ENCODE results near the gene DOCK1.

The DOCK1 gene

GRCh38 chr10:127415116-127415515 lies 509.9 kb downstream of the DOCK1 start:
- no peak for FAIRE-seq

- no peak for FAIRE-seq
Measured at GRCh38 chr10:127415901-127416581, 510.8 kb downstream of the DOCK1 start.

GRCh38 chr10:127417031-127417430 lies 511.8 kb downstream of the DOCK1 start:
- no peak for FAIRE-seq

- FAIRE-seq: no peak
Measured at GRCh38 chr10:127417686-127418401, 512.6 kb downstream of the DOCK1 start.

- no peak for FAIRE-seq
Measured at GRCh38 chr10:127418536-127419168, 513.4 kb downstream of the DOCK1 start.

DNA sequence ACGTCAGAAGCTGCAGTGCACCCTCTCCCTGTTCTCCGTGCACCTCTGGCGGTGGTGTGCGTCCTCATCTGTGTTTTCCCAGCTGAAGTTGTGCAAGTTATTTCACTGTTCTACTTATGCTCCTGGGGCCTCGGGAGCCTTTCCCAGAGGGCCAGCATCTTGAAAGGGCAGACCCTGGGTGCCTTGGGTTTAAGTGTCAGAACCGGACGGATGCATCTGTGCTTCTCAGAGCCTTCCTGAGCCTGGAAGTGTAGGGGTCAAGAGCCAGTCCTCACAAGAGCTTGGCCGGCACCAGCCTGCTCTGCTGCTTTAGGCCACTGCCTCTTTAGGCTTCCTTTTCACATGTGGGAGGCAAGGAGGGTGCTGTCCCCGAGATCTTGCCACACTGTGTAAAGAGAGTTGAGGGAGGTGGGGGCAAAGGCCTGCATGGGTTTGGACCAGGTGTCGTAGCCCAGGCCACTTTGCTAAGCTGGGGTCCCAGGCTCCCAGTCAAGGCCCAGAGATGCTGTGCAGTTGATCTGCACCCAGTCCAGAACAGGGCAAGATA lies 515.0 kb downstream of the DOCK1 start:
- FAIRE-seq: no peak

DNA sequence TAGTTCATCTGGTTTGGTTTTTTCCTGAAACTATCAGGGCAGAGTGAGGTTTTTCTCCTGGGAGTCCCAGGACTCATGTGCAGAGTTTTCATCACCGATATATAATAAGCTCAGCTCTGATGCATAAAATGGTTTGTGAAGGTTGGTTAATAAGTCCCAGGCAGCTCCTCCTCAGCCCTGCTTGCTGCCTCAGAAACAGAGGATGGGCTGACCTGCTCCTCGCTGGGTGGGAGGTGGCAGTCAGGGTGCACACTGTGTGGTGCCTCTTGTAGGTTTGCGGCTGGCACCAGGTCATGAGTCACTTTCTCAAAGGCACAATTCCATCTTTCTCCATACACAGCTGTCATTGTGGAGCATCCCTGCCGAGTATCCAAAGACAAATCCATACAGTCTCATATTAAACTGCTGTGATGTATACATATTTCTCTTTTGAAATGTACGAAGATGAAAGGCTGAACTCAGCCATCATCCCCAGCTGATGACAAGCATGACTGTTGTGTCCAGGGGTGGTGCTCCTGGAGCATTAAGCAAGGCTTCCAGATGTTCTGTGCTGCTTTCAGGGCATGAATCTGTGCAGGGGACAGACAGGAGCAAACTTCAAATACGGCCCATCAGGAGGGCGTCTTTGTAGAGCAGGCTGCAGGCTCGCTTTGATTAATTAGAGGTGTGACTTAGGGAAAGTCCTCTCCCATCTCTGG lies 518.1 kb downstream of the DOCK1 start:
- FAIRE-seq: no peak

DNA sequence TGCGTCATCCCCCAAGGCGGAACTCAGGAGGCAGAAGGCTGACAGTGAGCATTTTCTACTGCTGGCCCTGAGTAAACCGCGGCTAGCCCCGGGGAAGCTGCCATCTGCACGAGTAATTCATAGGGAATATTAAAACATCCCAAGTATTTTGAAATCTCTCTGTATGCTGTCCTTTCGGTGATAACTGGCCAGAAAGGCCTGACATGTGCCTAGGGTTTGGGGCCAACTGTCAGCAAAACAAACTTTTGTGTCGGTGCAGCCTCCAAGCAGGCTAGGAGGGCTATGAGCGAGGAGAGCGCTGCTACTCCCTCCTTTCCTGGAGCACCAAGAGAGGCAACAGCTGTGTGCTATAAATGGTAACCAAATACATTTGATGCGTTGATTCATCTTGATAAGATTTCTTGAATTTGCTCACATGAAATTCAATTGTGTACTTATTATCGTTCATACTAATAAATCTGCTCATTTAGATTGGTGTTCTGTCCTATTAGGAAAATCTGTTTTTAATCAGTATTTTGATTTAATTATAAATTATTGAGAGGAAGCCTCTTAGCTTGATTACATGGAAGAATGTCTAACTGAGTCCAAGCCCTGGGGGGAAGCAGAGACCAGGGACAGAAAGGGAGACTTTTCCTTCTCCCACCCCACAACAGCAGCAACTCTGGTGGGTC lies 519.5 kb downstream of the DOCK1 start:
- no peak for FAIRE-seq

DNA sequence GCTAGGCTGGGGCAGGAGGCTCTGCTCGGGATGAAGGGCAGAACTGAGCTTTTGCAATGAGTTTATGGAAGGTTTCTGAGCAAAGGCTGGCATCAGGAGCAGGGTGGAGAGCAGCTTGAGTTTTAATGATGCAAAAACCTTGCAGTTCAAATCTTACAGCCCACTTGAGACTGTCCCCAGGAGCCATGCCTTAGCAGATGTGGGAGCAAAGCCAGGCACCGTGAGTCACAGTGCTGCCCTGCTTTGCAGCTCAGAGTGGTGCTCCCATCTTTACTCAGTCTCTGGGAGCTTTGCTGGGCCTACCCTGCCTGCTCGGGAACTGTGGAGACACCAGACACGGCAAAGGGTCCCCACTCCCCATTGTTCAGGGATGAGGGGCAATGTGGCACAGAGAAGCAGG lies 521.5 kb downstream of the DOCK1 start:
- no peak for FAIRE-seq

GRCh38 chr10:127427926-127428325 lies 522.7 kb downstream of the DOCK1 start:
- FAIRE-seq: no peak

DNA sequence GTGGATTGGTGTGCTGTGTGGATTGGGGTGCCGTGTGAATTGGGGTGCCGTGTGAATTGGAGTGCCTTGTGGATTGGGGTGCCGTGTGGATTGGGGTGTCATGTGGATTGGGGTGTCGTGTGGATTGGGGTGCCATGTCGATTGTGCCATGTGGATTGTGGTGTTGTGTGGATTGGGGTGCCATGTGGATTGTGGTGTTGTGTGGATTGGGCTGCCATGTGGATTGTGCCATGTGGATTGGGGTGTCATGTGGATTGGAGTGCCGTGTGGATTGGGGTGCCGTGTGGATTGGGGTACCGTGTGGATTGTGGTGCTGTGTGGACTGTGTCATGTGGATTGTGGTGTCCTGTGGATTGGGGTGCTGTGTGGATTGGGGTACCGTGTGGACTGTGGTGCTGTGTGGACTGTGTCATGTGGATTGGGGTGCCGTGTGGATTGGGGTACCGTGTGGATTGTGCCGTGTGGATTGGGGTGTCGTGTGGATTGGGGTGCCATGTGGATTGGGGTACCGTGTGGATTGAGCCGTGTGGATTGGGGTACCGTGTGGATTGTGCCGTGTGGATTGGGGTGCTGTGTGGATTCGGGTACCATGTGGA lies 523.3 kb downstream of the DOCK1 start:
- no peak for FAIRE-seq

DNA sequence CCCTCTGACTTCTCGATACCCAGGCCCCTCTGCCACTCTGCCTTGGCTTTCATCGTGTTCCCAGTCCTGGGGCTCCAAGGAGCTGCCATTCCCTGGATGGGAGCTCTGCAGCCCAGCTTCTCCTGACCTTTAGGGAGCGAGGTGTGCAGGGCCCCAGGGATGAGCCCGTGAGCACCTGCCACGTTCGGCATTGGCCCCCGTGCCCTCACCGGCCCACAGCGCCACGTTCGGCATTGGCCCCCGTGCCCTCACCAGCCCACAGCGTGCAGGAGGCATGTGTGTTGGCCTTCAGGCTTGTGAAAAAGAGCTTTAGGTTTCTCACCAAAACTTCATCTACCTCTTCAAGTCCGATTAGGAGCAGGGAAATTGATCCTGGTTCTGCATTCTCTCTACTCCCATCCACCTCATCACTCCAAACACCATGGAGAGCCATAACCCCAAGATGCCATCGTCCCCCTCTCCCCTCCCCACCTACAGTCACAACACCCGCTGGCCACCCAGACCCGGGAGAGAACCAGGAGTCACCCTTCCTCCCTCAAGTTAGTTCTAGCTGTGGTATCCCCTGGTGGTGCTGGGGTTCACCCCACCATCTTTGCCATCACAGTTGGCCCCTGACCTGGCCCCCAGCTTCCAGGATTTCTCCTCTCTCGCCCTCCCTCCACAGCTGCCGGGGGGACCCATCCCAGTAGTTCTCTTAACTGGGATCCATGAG lies 524.5 kb downstream of the DOCK1 start:
- no peak for FAIRE-seq

- FAIRE-seq: no peak
Measured at GRCh38 chr10:127431525-127431924, 526.3 kb downstream of the DOCK1 start.

DNA sequence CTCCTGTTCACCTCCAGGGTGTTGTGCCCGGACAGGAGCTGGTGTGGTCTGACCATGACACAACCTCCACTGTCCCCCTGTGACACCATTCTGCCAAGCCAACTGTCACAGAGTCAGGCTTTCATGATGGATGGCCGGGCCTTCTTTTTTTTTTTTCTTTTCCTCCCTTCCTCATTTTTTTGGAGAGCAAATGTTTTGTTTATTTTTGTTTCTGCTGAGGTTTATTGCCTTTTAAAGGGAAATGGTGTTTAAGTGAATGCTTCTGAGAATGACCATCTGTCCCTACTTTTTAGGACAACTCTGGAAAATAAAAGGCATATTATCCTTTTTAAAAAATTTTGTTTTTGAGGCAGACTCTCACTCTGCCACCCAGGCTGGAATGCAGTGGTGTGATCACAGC lies 528.8 kb downstream of the DOCK1 start:
- no peak for FAIRE-seq

DNA sequence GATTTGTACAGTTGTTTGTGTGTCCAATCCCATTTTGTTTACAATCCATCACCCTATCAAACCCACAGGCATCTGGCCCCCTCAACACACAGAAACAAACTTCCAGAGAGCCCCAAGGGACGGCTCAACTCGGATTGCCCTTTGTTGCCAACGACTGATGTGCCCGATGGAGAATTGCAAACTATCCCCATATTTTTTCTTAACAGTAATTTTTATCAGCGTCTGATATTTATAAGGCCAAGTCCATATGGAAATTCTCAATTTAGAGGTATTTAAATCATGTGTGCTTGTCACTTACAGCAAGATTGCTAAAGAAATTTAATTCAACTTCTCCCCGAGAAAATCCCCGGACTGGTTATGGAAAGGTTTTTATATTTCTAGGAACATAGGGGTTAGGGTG lies 530.0 kb downstream of the DOCK1 start:
- FAIRE-seq: no peak

DNA sequence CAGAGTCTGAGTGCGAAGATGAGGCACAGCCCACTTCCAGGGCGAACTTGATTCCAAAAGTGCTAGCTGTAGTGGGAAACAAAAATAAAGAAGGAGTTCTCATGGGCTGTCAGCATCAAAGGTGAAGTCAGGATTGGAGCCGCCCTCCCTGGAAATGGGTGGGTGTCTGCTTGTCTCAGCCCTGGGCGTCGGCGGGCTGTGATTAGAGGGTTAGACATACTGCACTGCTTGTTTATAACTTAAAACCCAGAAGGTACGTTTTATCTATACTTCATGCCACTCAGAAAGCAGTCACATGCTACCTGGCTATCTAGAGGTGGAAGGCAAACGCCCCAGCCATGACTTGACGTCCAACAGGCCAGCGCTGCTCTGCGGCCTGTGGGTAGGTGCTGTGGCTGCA lies 535.1 kb downstream of the DOCK1 start:
- no peak for FAIRE-seq

DNA sequence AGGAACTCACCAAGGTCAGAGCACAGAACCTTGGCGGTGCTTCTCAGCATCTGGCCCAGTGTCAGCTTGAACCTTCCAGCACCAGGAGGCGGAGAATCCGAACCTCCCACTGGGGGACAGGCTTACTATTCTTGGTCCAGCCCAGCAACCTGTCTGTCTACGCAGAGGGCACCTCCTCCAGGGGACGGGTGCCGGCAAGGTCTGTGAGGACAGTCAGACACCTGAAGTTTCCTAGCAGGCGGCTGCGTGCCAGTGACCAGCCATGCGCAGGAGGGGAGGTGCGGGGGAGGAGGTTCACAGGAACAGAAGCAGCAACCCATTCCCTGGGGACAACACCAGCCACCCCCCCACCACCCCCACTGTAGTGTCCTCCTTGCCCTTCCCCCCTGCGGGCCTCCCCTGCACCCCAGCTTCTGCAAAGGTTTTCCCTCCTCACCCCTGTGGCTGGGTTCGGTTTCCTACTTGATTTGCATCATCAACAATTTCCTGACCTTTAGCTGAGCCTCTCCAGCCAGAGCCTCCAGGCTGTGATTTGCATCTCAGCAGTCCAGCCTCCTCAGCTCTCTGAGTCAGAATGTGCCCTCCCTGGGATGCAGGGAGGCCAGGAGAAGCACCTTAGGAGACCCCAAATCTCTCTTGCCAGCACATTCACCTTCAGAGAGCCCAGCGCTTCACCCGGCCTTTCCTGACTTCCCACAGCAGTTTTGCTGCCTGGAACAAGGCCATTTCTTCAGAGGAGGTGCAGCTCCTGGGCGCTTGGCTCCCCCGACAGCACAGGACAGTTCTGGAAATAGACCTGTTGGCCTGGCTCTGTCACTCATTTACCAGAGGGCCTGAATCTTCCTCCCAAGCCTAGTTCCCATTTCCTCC lies 536.4 kb downstream of the DOCK1 start:
- FAIRE-seq: no peak

- FAIRE-seq: no peak
Measured at GRCh38 chr10:127442220-127442525, 536.9 kb downstream of the DOCK1 start.

GRCh38 chr10:127444155-127444554 lies 538.9 kb downstream of the DOCK1 start:
- FAIRE-seq: no peak

GRCh38 chr10:127447197-127447596 lies 542.0 kb downstream of the DOCK1 start:
- no peak for FAIRE-seq

GRCh38 chr10:127449490-127449889 lies 544.3 kb downstream of the DOCK1 start:
- FAIRE-seq: no peak
